MM.1S (cell line): ENCODE data around the gene FA2H.

ENCODE experiments used
- EZH2 ChIP-seq: fragments of 300-600 bp; sonication (generic); optimal IDR thresholded peaks from 2 replicates; pipeline ENCODE3; 2017; ENCODE audit warnings: low read depth, mild to moderate bottlenecking, antibody characterized with exemption, low read length, mixed read lengths
- EZH2phosphoT487 ChIP-seq: fragments of 300-600 bp; sonication (generic); IDR thresholded peaks from 2 replicates; pipeline ENCODE4 v1.6.1; 2018; ENCODE audit warnings: antibody characterized with exemption, low read length
- TF ChIP-seq, protein P1 (sequence below): fragments of 300-600 bp; sonication (generic); IDR thresholded peaks from 2 replicates; pipeline ENCODE4 v1.5.1; 2016; ENCODE audit warnings: antibody characterized with exemption, low read length, mixed read lengths

DNA sequence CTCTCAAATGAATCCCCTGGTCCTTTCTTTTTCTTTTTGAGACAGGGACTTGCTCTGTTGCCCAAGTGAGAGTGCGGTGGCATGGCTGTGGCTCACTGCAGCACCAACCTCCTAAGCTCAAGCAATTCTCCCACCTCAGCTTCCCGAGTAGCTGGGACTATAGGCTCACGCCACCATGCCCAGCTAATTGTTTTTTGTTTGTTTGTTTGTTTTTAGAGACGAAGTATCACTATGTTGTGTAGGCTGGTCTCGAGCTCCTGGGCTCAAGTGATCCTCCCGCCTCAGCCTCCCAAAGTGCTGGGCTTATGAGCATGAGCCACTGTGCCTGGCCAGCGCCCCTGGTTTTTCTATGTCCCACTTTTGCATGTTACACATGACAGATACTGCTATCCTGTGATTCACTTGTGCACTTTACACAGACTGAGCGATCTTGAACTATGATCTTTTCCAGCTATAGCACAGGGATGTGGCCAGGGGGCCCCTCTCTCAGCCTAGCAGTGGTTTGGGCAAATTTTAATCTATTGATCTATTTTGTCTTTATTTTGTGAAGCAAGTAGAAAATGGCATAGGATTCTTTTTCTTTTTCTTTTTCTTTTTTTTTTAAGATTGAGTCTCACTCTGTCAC, 42.7 kb downstream of the FA2H start:
- TF ChIP-seq, protein P1, sequence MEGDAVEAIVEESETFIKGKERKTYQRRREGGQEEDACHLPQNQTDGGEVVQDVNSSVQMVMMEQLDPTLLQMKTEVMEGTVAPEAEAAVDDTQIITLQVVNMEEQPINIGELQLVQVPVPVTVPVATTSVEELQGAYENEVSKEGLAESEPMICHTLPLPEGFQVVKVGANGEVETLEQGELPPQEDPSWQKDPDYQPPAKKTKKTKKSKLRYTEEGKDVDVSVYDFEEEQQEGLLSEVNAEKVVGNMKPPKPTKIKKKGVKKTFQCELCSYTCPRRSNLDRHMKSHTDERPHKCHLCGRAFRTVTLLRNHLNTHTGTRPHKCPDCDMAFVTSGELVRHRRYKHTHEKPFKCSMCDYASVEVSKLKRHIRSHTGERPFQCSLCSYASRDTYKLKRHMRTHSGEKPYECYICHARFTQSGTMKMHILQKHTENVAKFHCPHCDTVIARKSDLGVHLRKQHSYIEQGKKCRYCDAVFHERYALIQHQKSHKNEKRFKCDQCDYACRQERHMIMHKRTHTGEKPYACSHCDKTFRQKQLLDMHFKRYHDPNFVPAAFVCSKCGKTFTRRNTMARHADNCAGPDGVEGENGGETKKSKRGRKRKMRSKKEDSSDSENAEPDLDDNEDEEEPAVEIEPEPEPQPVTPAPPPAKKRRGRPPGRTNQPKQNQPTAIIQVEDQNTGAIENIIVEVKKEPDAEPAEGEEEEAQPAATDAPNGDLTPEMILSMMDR: no peak
- TF ChIP-seq EZH2phosphoT487 (no peak), EZH2 (no peak)
